H9 (cell line): ENCODE measurements around the gene RPL19. TPM values are rescaled to one million over a fixed set of nuclear protein-coding genes. Genes with fewer than 3 reads are reported as not detected.

Source experiments
- DNase-seq: peaks from one replicate; pipeline ENCODE4 v3.0.0-alpha.2; 2017
- H2AFZ ChIP-seq: one replicate; pipeline ENCODE4 v1.6.1; 2013; ENCODE audit warnings: mild to moderate bottlenecking, low read length, control low read depth, moderate library complexity
- H2AK5ac ChIP-seq: 2 replicates; pipeline ENCODE4 v1.6.1; 2013; ENCODE audit warnings: low read length, control low read depth, mixed read lengths; ENCODE audit not compliant: insufficient read length
- H2BK120ac ChIP-seq: one replicate; pipeline ENCODE4 v1.6.1; 2013; ENCODE audit warnings: low read depth, mild to moderate bottlenecking, low read length, control low read depth, inconsistent platforms; ENCODE audit not compliant: poor library complexity, severe bottlenecking
- H2BK12ac ChIP-seq: 2 replicates; pipeline ENCODE4 v1.6.1; 2013; ENCODE audit warnings: low read length, control low read depth, mixed read lengths, low read depth; ENCODE audit not compliant: insufficient read length
- H2BK15ac ChIP-seq: 2 replicates; pipeline ENCODE4 v1.6.1; 2013; ENCODE audit warnings: low read depth, low read length, control low read depth
- H2BK20ac ChIP-seq: one replicate; pipeline ENCODE4 v1.6.1; 2013; ENCODE audit warnings: low read depth, mild to moderate bottlenecking, low read length, control low read depth, inconsistent platforms; ENCODE audit not compliant: poor library complexity, severe bottlenecking
- H2BK5ac ChIP-seq: 2 replicates; pipeline ENCODE4 v1.6.1; 2013; ENCODE audit warnings: low read length, control low read depth, mixed read lengths; ENCODE audit not compliant: insufficient read length
- H3K14ac ChIP-seq: 2 replicates; pipeline ENCODE4 v1.6.1; 2013; ENCODE audit warnings: low read length, control low read depth; ENCODE audit not compliant: insufficient read depth
- H3K18ac ChIP-seq: 2 replicates; pipeline ENCODE4 v1.6.1; 2013; ENCODE audit warnings: low read depth, mild to moderate bottlenecking, mixed read lengths, low read length, control low read depth; ENCODE audit not compliant: insufficient read length
- H3K23ac ChIP-seq: 2 replicates; pipeline ENCODE4 v1.6.1; 2013; ENCODE audit warnings: low read length, control low read depth, mixed read lengths, low read depth; ENCODE audit not compliant: insufficient read length
- H3K23me2 ChIP-seq: 2 replicates; pipeline ENCODE4 v1.6.1; 2013; ENCODE audit warnings: low read depth, mild to moderate bottlenecking, mixed read lengths, low read length, control low read depth; ENCODE audit not compliant: insufficient read length, poor library complexity, severe bottlenecking
- H3K27ac ChIP-seq: 2 replicates; pipeline ENCODE4 v1.5.1; 2013; ENCODE audit warnings: low read length, control low read depth, mixed read lengths, low read depth; ENCODE audit not compliant: insufficient read length
- H3K27me3 ChIP-seq: 2 replicates; pipeline ENCODE4 v1.6.1; 2013; ENCODE audit warnings: low read length, control low read depth, inconsistent platforms; ENCODE audit not compliant: insufficient read depth
- H3K4ac ChIP-seq: 2 replicates; pipeline ENCODE4 v1.6.1; 2013; ENCODE audit warnings: low read depth, mild to moderate bottlenecking, control low read depth, inconsistent platforms, low read length, moderate library complexity
- H3K4me1 ChIP-seq: 2 replicates; pipeline ENCODE4 v1.6.1; 2013; ENCODE audit warnings: low read length, control low read depth, inconsistent platforms; ENCODE audit not compliant: insufficient read depth
- H3K4me2 ChIP-seq: 2 replicates; pipeline ENCODE4 v1.6.1; 2013; ENCODE audit warnings: low read length, control low read depth, mixed read lengths; ENCODE audit not compliant: insufficient read length, insufficient read depth
- H3K56ac ChIP-seq: 2 replicates; pipeline ENCODE4 v1.6.1; 2013; ENCODE audit warnings: low read depth, mild to moderate bottlenecking, mixed read lengths, low read length, control low read depth; ENCODE audit not compliant: insufficient read length
- H3K79me1 ChIP-seq: 2 replicates; pipeline ENCODE4 v1.6.1; 2013; ENCODE audit warnings: low read depth, mild to moderate bottlenecking, moderate library complexity, low read length, control low read depth, inconsistent platforms; ENCODE audit not compliant: insufficient read depth, poor library complexity, severe bottlenecking
- H3K79me2 ChIP-seq: 2 replicates; pipeline ENCODE4 v1.6.1; 2013; ENCODE audit warnings: low read length, control low read depth, inconsistent platforms; ENCODE audit not compliant: insufficient read depth
- H3K9ac ChIP-seq: 2 replicates; pipeline ENCODE4 v1.6.1; 2013; ENCODE audit warnings: low read length, control low read depth, mixed read lengths; ENCODE audit not compliant: insufficient read length; ENCODE audit errors: extremely low read depth
- H3K9me3 ChIP-seq: one replicate; pipeline ENCODE4 v1.6.1; 2013; ENCODE audit warnings: low read depth, low read length, inconsistent platforms; ENCODE audit not compliant: control insufficient read depth
- H3T11ph ChIP-seq: one replicate; pipeline ENCODE4 v1.6.1; 2013; ENCODE audit warnings: mild to moderate bottlenecking, low read length, control low read depth, inconsistent platforms
- H4K20me1 ChIP-seq: one replicate; pipeline ENCODE4 v1.6.1; 2013; ENCODE audit not compliant: control insufficient read depth, insufficient read length, insufficient read depth
- H4K5ac ChIP-seq: 2 replicates; pipeline ENCODE4 v1.6.1; 2013; ENCODE audit warnings: low read depth, mild to moderate bottlenecking, mixed read lengths, low read length, control low read depth; ENCODE audit not compliant: insufficient read length
- H4K8ac ChIP-seq: replicated peaks from 2 replicates; pipeline ENCODE4 v1.6.1; 2013; ENCODE audit warnings: low read length, control low read depth, mixed read lengths, low read depth; ENCODE audit not compliant: insufficient read length
- H4K91ac ChIP-seq: 2 replicates; pipeline ENCODE4 v1.6.1; 2013; ENCODE audit warnings: low read depth, mild to moderate bottlenecking, moderate library complexity, mixed read lengths, low read length, control low read depth; ENCODE audit not compliant: insufficient read length
- H3K27ac Mint-ChIP-seq, 3 experiments: 2 replicates in 2 of 3; 3 replicates in 1 of 3; pipeline ENCODE4 v1.8.0; 2020 to 2021; ENCODE audit warnings: mixed read lengths in 3 of 3, mild to moderate bottlenecking in 1 of 3, moderate library complexity in 1 of 3
- H3K27me3 Mint-ChIP-seq: 2 replicates; pipeline ENCODE4 v1.8.0; 2021; ENCODE audit warnings: low read depth, mild to moderate bottlenecking, moderate library complexity, mixed read lengths
- H3K36me3 Mint-ChIP-seq, 3 experiments: 2 replicates in 2 of 3; 3 replicates in 1 of 3; pipeline ENCODE4 v1.8.0; 2020 to 2021; ENCODE audit warnings: low read depth in 3 of 3, mixed read lengths in 3 of 3; ENCODE audit not compliant: insufficient read depth in 1 of 3
- H3K4me1 Mint-ChIP-seq, 2 experiments: 2 replicates each; pipeline ENCODE4 v1.8.0; 2020; ENCODE audit warnings: mixed read lengths in 2 of 2
- H3K4me3 Mint-ChIP-seq, 2 experiments: 2 replicates in 1 of 2; 3 replicates in 1 of 2; pipeline ENCODE4 v1.8.0; 2020 to 2021; ENCODE audit warnings: mild to moderate bottlenecking in 2 of 2, mixed read lengths in 2 of 2, moderate library complexity in 1 of 2
- H3K9me3 Mint-ChIP-seq, 2 experiments: 2 replicates in 1 of 2; 3 replicates in 1 of 2; pipeline ENCODE4 v1.8.0; 2020; ENCODE audit warnings: mild to moderate bottlenecking in 2 of 2, mixed read lengths in 2 of 2, moderate library complexity in 1 of 2
- CTCF ChIP-seq: fragments of 200-600 bp; sonication (generic); conservative IDR thresholded peaks from 3 replicates; pipeline ENCODE4 v1.8.0; 2021; ENCODE audit warnings: antibody characterized with exemption, mild to moderate bottlenecking
- WGBS: extraction: QIAGEN DNeasy Blood & Tissue Kit; methylation state at CpG from one replicate; pipeline ENCODE4 v1.1.7; 2013; ENCODE audit warnings: missing lambda C conversion rate, low lambda C conversion rate, mixed read lengths; ENCODE audit not compliant: insufficient read length; ENCODE audit errors: extremely low coverage; 5-methylcytosine and 5-hydroxymethylcytosine counted together
- total RNA-seq: library from RNA; stranded (reverse); gene quantifications from 2 replicates; pipeline ENCODE4 v1.2.1, GENCODE V29; 2021

RPL19 gene
- total RNA-seq, 1 experiment from 2014 or later = 2,038 TPM

- peak overlapping the region; percentile 47 to 74 for H3K4me3 Mint-ChIP-seq
- H3K4me1 Mint-ChIP-seq = peaks cover 27 to 58% of the 10 kb centered on the region in 2 experiments
- H3K27me3 Mint-ChIP-seq = peaks cover 17% of the 10 kb centered on the region
- no peak for TF ChIP-seq CTCF
- no peak overlapping the region for H2BK120ac ChIP-seq
- no CpG with 5 or more reads among the region's 22 CpGs for WGBS
- no peak overlapping the region for H3K56ac ChIP-seq
- no peak overlapping the region for H4K91ac ChIP-seq
- H3K23me2 ChIP-seq = peaks cover 6% of the 10 kb centered on the region
- no peak overlapping the region; the same call in 1 of the 2 replicates for H3K14ac ChIP-seq
- H3K9me3 Mint-ChIP-seq = no peaks in the 10 kb centered on the region
- H2BK20ac ChIP-seq = no peak overlapping the region
- H3K27me3 ChIP-seq = no peaks in the 10 kb centered on the region
- no peak overlapping the region for H4K5ac ChIP-seq
- peak overlapping the region; percentile 36 for H3K4me2 ChIP-seq
- no peaks in the 10 kb centered on the region; the same call in 1 of the 2 replicates for H3K4me1 ChIP-seq
- no peak overlapping the region for H3K9ac ChIP-seq
- H4K8ac ChIP-seq = no peak overlapping the region
- no peak for DNase-seq
- no peak overlapping the region for H2AFZ ChIP-seq
- H2BK12ac ChIP-seq = no peak overlapping the region
- H3K79me1 ChIP-seq = no peaks in the 10 kb centered on the region
- no peak overlapping the region for H3K27ac Mint-ChIP-seq
- no peak overlapping the region for H2BK15ac ChIP-seq
- no peaks in the 10 kb centered on the region for H3K9me3 ChIP-seq
- peak overlapping the region; percentile 39 for H3K18ac ChIP-seq
- H2AK5ac ChIP-seq = no peak overlapping the region
- no peaks in the 10 kb centered on the region for H4K20me1 ChIP-seq
- no peak overlapping the region for H2BK5ac ChIP-seq
- no peak overlapping the region for H3K23ac ChIP-seq
- H3K36me3 Mint-ChIP-seq = peaks cover 0 to 2% (median under 1%) of the 10 kb centered on the region in 3 experiments; a peak in 5 of 7 replicates
- H3K27ac ChIP-seq = no peak overlapping the region
- H3K79me2 ChIP-seq = no peaks in the 10 kb centered on the region
- no peak overlapping the region for H3T11ph ChIP-seq
- no peak overlapping the region for H3K4ac ChIP-seq
These were observed 10.0 kb downstream of the RPL19 start for GRCh38 chr17:39210093-39210434.
